ENCODE data around the gene NGEF.

The NGEF gene

DNA sequence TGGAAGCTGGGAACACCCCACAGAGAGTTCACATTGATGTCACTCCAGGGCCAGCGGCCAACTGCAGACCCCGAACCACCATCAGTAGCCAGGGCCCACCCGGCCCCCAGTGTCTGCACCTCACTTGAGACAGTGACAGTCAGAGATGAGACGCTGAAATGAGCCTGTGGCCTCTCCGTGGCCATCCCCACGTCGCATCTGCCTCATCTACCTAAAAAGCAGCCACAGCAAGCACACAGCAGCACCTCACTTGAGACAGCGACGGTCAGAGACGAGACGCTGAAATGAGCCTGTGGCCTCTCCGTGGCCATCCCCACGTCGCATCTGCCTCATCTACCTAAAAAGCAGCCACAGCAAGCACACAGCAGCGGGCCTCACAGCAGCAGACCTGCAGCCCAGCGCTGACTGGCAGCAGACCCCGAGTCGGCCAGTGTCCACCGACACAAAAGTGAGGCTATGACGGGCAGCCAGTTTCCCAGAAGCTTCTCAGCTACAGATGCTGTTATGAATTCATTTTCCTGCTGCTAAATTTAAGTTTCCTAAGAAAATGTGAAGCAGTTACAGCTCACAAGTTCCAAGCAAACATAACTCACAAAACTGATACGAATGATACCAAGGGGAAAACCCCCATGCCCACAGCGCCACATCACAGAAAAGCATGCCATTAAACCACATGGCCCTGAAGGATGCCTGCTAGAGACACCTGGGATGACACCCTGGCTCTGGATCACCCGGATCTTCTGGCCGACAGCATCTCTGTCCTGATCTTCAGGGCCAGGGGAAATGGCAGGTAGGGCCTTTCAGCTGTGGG, 115.3 kb downstream of the NGEF start:
- no peak for DNase-seq (ENCODE audit: low read depth)

DNA sequence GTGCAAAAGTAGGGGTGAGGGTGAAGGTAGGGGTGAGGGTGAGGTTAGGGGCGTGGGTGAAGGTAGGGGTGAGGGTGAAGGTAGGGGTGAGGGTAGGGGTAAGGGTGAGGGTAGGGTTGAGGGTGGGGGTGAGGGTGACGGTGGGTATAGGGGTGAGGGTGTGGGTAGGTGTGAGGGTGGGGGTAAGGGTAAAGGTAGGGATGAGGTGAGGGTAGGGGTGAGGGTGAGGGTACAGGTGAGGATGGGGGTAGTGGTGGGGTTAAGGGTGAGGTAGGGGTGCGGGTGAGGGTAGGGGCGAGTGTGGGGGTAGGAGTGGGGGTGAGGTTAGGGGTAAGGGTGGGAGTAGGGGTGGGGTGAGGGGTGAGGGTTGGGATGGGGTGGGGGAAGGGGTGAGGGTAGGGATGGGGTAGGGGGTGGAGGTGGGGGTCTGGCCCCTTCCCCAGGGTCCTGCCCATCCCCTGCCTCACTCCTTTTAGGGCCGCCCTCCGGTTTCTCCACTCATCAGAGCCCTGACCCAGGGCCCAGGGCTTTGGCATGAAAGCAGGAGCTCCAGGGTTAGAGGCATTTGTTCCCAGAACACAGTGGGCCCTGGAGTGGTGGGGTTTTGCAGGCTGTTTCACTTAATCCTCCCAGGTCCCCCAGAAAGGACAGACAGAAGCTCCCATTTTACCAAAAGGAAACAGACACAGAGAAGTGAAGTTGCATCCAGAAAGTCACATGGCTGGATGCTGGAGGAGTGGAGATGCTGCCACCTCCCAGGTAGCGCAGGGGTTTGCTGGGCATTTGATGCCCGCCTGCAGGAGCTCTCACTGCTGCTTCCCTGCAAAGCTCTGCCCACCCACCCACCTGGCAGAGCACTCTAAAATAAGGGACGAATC, 116.1 kb downstream of the NGEF start:
- no peak for DNase-seq (ENCODE audit: low read depth)

DNA sequence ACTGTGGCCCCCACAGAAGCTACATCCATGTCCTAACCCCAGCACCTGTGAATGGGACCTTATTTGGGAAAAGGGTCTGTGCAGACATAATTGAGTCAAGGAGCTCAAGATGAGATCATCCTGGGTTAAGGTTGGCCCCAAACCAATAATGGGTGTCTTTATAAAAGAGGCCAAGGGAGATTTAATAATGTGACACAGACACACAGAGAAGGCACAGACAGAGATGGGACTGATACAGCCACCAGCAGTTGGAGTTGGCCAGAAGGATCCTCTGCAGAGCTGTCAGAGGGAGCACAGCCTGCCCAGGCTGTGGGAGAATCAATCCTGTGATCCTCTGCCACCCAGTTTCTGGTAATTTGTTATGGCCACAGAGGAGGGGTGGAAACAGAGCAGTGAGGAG, 116.9 kb downstream of the NGEF start:
- no peak for DNase-seq (ENCODE audit: low read depth)

DNA sequence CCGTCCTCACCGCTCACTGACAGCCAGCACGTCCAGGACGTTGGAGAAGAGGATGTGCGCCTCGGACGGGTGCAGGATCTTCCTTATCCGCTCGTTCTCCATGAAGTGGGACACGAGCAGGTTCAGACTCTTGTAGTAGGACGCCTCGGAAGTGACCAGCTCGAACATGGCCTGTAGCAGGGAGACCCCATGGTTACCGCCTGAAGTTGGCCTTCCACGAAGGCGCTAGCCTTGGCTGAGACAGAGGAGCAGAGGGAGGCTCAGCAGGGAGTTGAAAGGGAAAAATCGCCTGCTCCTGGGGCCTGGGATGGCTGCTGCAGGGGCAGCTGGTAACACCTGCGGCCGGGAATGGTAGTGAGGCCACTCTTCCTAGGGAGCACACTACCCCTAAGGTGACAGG, 118.3 kb downstream of the NGEF start:
- DNase-seq (ENCODE audit: low read depth), result no peak

DNA sequence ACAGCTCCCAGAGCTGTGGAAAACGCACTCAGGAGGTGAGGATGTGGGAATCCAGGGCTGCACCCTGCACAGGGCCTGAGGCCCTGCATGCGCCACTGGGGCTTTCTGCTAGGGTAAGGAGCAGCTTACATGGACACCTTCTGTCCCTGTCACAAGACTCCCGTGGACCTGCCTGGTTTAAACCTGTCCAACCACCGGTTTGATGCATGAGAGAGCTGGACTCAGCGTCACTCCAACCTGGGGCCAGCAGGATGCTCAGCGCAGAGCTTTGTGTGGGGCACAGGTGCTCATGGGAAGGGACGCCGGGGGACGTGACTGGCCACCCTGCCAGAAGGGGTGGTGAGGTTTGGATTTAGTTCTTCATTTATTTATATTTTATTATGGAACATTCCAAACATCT, 118.8 kb downstream of the NGEF start:
- DNase-seq (ENCODE audit: low read depth), result no peak

DNA sequence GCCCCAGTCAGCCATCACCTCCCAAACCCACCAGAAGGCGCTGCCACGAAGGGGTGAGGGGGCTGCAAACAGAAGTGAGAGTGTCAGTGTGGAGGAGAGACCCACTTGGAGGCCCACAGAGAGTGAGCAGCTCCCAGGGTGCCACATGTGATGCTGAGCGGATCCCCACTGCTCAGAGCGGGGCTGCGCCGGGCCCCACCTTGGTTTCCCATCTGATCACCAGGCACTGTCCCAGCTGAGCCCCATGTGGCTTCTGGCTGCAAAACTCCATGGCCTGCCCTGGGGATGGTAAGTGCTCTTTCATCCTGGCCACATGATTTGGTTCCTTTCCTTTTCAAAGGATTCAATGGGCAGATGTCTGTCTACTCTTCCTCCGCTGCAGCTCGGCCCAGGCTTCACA, 119.2 kb downstream of the NGEF start:
- DNase-seq (ENCODE audit: low read depth), result no peak

DNA sequence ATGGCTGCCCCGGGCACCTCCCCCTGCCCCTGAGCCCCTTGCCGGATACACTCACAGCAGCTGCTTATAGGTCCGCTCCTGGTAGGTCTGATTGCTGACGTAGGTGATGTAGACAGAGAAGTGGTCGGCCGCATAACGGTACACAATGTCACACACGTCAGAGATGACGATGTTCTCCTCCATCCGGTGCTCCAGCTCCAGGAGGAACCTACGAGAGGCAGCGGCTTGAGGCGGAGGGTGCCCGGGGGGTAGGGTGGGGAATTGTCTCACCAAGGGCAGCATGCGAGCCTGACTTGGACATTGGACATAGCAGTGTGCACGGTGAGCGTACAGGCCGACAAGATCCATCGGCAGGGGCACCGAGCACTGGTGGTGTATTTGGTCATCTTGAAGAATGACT, 120.2 kb downstream of the NGEF start:
- DNase-seq (ENCODE audit: low read depth), result no peak

DNA sequence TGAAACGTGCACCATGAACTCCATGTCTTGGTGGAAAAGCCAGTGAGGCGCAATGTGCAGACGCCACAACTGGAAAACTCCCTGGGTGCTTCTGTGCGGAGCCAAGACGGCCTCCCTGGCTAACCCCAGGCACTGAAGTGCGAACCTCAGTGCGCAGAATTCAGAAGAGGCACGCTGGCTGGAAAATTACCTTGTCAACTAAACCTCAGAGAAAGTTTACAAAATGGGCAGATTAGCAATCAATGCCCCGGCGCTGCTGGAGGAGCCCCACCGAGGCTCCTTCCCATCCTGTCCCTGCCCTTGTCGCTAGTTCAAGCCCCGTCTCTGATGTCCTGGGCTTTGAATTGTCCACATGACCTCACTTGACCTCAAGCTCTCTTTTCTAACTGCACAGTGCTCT, 120.8 kb downstream of the NGEF start:
- DNase-seq (ENCODE audit: low read depth), result no peak

DNA sequence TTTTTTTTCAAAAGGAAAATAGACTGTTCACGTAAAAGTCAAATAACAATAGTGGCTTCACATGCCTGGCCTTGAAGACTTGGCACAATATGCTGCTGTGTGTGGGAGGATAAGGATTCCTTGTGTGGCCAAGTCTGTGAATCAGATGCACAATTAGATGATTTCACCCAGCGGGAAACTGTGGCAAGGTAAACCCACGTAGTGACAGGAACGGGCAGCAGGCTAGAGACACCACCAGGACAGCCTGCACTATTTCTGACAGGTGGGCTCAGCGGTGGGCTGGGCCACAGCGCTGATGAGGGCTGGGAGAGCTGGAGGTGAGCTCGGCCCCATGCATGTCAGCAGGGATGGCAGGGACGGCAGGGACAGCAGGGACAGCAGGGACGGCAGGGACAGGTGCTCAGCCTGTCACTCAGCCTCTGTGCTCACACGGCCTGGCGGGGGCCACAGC, 121.4 kb downstream of the NGEF start:
- no peak for DNase-seq (ENCODE audit: low read depth)

DNA sequence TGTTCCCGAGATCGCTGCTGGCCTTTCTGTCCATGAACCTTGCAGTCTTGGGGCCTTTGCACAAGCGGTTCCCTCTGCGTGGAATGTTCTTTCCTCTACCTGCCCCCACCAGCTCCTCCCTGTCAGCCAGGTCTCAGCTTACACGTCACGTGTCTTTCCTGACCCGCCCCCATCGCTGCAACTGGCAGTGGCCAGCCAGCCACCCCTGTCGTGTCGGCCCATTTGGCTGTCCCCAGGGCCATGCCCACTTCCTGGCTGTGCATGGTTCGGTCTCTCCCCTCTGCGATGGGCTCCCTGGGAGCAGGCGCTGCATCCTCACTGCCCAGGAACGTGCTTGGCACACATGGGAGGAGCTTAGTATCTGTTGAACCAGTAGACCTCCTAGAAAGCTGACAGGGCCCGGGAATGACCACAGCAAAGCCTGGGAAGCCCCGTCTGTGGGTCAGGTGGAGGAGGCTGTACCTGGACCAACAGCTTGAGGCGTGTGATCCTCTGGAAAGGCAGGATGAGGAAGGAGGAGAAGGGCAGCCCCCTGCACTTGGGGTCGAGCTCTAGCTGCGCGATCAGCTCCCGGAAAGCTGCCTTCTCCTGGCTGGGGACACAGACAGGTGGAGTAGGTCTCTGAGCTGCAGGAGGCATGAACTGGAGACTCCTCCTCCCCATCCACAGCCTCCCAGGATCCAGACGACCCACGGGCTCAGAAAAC, 122.0 kb downstream of the NGEF start:
- DNase-seq (ENCODE audit: low read depth), result no peak

DNA sequence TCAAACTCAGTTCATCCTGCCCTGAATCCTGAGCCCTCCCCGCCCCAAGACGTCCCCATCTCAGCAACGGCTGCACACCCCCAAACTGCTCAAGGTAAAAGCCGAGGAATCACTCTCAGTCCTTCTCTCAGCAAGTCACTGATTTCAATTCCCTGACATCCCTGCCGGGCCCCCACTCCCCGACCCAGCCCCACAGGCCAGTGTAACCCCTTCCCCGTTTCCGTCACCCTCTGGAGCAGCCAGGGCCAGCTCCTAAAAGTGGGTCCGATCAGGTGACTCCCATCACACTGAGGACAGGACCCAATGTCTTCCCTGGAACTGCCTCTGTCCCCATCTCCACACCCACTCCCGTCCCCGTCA, 122.5 kb downstream of the NGEF start:
- no peak for DNase-seq (ENCODE audit: low read depth)

DNA sequence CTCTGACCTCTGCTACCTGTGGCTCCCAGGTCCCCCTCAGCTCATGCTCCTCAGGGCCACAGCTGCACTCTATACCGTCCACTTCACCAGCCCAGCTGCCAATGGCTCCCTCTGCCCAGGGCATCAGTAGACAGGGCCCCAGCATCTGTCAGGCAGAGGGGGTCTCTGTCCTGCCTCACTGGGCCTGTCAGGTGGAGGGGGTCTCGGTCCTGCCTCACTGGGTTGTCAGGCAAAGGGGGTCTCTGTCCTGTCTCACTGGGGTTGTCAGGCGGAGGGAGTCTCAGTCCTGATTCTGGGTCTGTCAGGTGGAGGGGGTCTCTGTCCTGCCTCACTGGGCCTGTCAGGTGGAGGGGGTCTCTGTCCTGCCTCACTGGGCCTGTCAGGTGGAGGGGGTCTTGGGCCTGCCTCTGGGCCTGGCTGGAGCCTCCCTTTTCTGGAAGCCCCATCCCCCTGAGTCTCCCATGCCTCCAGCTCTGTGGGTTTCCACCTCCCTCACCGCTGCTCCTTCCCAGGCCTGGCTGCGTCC, 123.1 kb downstream of the NGEF start:
- no peak for DNase-seq (ENCODE audit: low read depth)

DNA sequence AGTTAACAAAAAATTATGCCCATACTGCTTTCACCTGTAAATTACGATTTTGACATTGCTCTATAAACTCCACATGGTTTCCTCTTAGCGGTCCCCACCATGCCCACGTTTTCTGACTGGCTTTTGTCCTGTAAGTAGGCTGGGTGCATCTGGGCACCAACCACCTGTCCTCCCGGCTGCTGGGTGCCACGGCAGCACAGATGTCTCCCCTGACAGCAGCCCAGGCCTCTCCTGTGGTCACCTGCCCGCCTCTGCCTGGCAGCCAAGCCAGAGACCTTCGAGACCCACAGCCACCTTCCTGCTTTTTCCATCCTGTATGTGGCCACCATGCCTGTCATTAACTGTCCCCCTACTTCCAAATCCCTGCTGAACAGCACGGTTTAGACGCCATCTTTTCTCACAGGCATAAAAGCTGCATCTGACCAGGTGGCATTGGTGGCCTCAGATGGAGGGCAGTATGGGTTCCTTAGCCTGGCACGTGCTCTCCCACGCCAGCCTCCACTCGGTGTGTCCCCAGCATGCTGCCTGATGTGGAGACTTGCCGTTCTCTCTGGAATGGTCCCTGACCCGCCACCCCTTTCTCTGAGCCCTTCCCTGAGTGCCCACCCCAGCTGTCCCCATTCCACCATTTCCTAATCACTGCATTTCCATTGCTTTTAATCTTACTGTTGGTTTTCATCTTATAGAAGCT, 124.1 kb downstream of the NGEF start:
- DNase-seq (ENCODE audit: low read depth), result no peak

DNA sequence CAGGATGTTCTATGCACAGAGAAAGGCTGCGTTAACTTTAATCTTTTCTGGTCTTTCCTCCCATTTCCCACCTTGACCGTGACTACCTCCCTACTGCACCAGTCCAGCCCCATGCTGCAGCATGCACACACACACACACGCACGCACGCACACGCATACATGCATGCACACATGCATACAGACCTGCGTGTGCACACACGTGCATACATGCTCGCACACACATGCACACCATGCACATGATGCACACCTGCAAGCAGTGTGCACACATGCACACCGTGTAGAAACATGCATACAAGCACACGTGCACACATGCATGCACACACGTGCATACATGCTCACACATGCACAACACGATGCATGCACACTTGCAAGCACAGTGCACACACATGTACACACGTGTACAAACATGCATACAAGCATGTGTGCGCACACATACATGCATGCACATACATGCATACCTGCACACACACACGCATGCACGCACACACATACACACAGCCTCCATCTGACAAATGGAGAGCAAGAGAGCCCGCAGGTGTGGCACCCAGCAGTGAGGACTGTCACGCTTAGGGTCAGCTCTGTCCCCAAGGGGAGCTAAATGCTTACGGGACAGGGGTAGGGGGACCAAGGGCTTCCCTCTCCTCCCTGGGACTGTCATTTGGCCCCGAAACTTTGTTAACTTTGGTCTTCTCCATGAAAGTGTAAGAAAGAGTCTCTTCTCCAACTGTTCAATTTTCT, 124.8 kb downstream of the NGEF start:
- DNase-seq (ENCODE audit: low read depth), result no peak

DNA sequence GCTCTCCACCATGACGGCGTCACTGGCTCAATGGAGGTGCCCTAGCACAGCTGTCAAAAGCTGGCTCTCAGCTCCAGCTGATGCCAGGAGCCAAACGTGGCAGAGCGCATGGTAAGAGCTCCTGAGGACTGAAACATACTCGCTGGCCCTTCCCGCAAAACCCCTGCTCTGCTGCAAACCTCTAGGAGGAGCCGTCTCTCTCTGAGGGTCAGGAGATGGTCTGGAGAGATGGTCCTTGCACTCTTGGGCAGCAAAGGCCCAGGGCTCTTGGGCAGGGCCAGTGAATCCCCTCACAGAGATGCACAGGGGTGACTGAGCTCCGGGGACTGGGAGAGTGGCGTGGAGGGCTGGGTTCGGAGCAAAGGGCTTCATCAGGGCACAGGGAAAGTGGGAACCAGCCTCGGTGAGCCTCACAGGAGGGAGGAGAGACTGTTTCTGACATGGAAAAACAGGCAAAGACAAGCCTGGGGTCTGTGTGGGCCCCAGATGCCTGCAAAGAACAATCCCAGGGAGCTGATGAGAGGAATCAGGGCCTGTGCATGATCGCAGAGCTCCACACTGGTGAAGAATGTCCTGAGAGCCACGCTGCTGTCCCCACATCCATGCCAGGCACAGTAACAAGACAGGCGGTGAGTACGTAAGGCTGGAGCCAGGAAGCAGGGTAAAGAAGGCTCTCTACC, 125.7 kb downstream of the NGEF start:
- no peak for DNase-seq (ENCODE audit: low read depth)

DNA sequence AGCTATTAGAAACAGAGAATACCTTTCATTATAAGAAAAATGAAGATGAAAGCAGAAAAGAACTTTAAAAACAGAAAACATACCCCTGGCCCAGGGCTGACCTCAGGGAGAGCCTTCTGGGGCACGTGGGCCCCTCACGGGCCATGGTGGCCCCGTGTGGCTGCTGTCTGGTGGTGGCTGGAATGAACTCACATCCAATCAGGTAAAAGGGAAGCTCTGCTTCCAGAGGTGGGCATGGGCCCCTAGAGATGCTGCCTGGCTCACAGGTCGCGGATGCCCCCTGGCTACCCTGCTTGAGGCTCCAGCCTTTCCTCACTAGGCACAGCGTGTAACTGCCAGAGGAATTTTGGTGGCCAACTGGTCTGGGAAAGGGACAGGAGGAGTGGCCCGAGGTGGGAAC, 126.4 kb downstream of the NGEF start:
- no peak for DNase-seq (ENCODE audit: low read depth)

DNA sequence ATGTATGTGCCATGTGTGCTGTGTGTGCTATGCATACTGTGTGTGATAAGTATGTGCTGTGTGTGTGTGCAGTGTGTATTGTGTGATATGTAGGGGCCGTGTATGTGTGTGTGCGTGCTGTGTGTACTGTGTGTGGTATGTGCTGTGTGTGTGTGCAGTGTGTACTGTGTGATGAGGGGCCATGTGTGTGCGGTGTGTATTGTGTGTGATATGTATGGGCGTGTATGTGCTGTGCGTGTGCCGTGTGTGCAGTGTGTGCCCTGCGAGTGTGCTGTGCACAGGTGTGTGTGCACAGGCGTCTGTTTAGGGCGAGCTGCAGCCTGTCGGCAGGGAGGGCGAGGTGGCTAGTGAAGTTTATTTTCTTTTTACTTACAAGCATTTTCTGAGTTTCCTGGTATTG, 126.9 kb downstream of the NGEF start:
- no peak for DNase-seq (ENCODE audit: low read depth)

DNA sequence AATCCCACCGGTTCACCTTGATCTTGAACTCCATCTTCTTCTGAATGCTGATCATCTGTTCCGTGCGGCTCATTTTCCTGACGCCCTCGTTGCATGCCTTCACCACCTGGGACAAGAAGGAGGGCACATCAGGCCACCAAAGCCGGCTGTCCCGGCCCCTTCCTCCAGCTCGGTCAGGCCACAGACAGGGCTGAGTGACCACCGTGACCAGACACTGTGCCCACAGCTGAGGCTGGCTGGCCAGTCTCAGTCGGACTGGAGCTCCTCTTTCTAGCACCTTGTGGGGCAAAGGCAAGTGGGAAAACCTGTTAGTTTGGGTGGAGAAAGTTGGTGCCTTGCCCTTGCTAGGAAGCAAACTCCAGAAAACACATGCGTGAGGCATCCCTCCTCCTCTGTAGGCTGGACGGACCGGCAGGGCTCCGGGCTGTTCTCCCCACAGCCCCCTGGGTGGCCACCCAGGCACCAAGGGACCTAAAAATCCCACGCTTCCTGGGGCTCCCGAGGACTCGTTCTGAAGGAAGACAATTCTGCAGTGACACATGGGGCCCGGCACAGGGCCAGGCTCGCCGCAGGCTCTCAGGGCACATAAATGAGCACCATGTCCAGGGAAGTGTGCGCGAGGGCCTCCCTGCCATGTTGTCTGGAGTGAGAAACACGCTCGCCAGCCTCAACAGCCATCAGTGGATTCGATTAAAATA, 127.6 kb downstream of the NGEF start:
- DNase-seq (ENCODE audit: low read depth), result no peak

DNA sequence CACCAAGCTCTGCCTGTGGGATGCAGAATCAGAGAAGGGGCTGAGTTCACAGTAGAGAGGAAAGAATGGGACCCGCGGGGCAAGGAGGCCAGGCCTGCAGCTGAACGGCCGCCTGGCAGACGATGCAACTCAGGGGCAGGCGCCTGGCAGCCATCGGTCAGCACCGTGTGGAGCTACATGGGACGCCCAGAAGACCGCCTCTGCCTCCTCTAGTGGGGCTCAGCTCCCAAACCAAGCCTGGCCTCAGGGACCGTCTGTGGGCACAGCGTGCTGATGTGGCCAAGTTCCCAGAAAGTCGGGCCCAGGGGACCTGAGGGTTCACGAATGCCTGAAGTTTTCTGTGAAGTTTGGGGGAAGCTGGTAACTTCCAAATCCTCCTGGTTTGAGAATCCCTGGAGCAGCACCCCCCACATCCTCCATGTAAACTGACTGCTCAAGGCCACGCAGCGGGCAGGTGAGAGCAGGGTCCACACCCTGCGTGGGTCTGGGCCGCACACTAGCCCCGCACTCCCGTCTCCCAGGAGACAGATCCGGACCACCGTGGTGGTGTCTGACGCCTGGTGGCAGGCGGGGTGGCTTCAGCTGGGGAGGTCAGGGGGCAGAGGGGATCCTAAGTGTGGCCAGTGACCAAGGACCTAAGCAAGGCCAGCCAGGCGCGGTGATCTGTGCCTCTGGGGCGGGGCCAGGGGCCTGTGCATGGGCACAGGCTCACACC, 128.3 kb downstream of the NGEF start:
- DNase-seq (ENCODE audit: low read depth), result no peak
